BE2C (cell line): ENCODE results near the gene GTF2E1.
"Not testable (repeated sequence)": the region's sequence is repeated elsewhere in the genome, so short reads cannot be mapped to it uniquely, and the experiment has no call there.

Experiments
- DNase-seq: peaks from one replicate; pipeline ENCODE4 v3.0.0-alpha.2; 2020
- H3K27me3 ChIP-seq: fragments of 250-450 bp; sonication (Bioruptor Pico); 2 replicates; pipeline ENCODE4 v1.5.1; 2020; ENCODE audit warnings: mild to moderate bottlenecking
- H3K36me3 ChIP-seq: fragments of 250-450 bp; sonication (Bioruptor Pico); 2 replicates; pipeline ENCODE4 v1.5.1; 2020; ENCODE audit warnings: mild to moderate bottlenecking
- H3K4me1 ChIP-seq: fragments of 250-450 bp; sonication (Bioruptor Pico); 2 replicates; pipeline ENCODE4 v1.5.1; 2020
- H3K4me3 ChIP-seq: 2 replicates; pipeline ENCODE4 v1.5.1; 2011; ENCODE audit warnings: low read depth, low read length
- H3K9me3 ChIP-seq: fragments of 250-450 bp; sonication (Bioruptor Pico); 2 replicates; pipeline ENCODE4 v1.5.1; 2020
- TF ChIP-seq, protein P1 (sequence below): IDR thresholded peaks from 2 replicates; pipeline ENCODE4 v1.5.1; 2012; ENCODE audit warnings: mild to moderate bottlenecking, low read depth, low read length

GTF2E1 gene

DNA sequence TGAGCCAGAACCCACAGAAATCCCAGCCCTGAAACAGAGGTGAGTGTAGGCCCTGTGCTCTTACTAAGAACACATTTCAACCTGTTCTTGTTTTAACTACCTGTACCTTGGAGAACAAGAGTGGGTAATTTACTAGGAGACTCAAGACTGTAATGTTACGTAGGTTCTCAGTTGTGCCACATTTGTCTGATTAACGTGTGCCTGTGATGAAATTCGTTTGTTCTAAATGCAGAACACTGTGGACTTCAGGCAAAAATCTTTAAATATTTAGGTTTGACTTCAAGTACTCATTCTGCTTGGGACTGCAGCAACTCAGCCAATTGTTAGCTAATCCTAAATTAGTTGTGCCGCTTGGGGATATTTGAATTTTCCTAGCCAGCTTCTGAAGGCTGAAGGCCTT lies 28.3 kb downstream of the GTF2E1 start:
- Histone ChIP-seq H3K27me3 (no peaks in the 10 kb centered on the region), H3K9me3 (no peaks in the 10 kb centered on the region), H3K4me3 (no peak overlapping the region), H3K36me3 (0 out of 2 replicates have a peak, but pooled peaks cover 3% of the 10 kb centered on the region), H3K4me1 (no peaks in the 10 kb centered on the region; the same call in 1 of the 2 replicates)
- TF ChIP-seq, protein P1, sequence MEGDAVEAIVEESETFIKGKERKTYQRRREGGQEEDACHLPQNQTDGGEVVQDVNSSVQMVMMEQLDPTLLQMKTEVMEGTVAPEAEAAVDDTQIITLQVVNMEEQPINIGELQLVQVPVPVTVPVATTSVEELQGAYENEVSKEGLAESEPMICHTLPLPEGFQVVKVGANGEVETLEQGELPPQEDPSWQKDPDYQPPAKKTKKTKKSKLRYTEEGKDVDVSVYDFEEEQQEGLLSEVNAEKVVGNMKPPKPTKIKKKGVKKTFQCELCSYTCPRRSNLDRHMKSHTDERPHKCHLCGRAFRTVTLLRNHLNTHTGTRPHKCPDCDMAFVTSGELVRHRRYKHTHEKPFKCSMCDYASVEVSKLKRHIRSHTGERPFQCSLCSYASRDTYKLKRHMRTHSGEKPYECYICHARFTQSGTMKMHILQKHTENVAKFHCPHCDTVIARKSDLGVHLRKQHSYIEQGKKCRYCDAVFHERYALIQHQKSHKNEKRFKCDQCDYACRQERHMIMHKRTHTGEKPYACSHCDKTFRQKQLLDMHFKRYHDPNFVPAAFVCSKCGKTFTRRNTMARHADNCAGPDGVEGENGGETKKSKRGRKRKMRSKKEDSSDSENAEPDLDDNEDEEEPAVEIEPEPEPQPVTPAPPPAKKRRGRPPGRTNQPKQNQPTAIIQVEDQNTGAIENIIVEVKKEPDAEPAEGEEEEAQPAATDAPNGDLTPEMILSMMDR: no peak
- DNase-seq: no peak

DNA sequence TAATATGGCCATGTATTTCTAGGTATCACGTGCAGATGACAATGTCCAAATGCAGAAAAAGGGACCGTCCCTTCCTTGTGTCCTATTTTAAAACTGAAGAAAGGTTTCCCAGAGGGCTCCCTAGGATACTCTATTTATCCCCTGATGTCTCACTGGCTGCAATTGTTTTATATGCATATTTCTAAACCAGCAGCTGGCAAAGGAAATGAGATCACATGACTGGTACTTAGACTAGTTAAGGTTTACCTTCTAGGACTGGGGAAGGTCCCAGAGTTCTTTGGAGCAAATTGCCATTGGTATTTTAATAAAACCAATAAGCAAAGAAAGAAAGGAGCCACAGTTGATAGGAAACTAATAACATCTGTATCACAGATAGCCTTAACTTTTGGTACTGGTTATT lies 29.5 kb downstream of the GTF2E1 start:
- no peak for DNase-seq
- Histone ChIP-seq H3K9me3 (no peaks in the 10 kb centered on the region), H3K36me3 (peaks cover 3% of the 10 kb centered on the region; the same call in 1 of the 2 replicates), H3K27me3 (no peaks in the 10 kb centered on the region), H3K4me1 (no peaks in the 10 kb centered on the region), H3K4me3 (no peak overlapping the region)
- TF ChIP-seq, protein P1: no peak

DNA sequence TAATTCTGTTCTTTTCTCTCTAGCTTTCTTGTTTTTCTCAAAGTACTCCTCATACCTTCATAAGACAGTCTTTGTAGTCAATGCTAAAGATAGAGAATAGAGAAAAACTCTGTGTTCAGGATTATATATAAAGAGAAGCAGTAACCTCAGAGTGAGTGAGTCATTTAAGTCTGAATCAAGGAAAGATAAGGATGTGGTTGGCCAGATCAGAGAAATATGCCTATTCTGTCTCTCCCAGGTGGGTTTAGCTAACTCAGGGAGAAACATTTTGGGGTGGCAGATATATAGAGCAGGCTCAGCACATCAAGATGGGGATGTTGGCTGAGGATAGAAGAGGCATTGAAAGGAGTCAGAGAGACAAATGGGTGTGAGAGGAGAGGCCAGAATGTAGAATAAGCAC lies 31.4 kb downstream of the GTF2E1 start:
- DNase-seq: no peak
- H3K4me1 ChIP-seq: no peaks in the 10 kb centered on the region
- H3K27me3 ChIP-seq: no peaks in the 10 kb centered on the region
- peaks cover 3% of the 10 kb centered on the region; the same call in 1 of the 2 replicates for H3K36me3 ChIP-seq
- TF ChIP-seq, protein P1: no peak
- no peaks in the 10 kb centered on the region for H3K9me3 ChIP-seq
- H3K4me3 ChIP-seq: no peak overlapping the region

DNA sequence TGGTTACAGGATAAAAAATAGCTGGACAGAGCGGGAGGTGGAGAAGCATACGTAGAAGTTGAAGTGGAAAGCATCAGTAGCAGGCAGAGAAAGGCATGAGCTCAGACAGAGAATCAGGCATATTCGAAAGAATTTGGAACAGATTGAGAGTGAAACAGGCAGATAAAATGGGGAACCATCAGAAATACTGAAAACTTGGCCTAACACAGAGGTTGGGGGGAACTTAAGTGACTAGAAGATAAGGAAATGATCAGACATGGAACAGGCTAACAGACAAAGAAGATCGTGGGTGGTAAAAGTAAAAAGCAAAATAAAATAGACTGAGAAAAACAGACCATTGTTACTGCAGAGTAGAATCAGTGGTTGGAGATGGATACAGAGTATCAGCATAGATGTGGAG lies 32.9 kb downstream of the GTF2E1 start:
- H3K4me3 ChIP-seq: no peak overlapping the region
- no peaks in the 10 kb centered on the region for H3K27me3 ChIP-seq
- DNase-seq: no peak
- no peaks in the 10 kb centered on the region for H3K4me1 ChIP-seq
- H3K36me3 ChIP-seq: peaks cover 3% of the 10 kb centered on the region; the same call in 1 of the 2 replicates
- TF ChIP-seq, protein P1: no peak
- no peaks in the 10 kb centered on the region for H3K9me3 ChIP-seq

DNA sequence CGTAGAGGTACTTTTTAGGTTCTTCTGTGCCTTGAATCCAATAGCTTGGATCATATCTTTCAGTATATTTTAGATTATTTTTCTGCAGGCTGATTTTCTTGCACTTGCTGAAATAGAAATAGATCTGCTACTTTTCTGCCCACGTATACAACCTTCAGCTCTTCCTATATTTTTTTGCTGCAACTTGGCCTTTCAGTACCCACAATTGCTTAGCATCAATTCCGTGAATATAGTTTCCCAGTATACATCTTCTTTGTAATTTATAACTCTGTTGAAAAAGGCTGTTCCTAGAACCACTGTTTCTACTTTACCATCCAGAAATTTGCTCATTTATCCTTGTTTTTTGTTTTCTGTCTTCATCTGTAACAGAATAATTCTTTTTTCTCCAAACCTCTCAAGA lies 36.2 kb downstream of the GTF2E1 start:
- Histone ChIP-seq H3K4me1 (no peaks in the 10 kb centered on the region), H3K27me3 (no peaks in the 10 kb centered on the region), H3K9me3 (no peaks in the 10 kb centered on the region), H3K4me3 (no peak overlapping the region), H3K36me3 (peaks cover 5% of the 10 kb centered on the region; the same call in 1 of the 2 replicates)
- TF ChIP-seq, protein P1: no peak
- DNase-seq: no peak

DNA sequence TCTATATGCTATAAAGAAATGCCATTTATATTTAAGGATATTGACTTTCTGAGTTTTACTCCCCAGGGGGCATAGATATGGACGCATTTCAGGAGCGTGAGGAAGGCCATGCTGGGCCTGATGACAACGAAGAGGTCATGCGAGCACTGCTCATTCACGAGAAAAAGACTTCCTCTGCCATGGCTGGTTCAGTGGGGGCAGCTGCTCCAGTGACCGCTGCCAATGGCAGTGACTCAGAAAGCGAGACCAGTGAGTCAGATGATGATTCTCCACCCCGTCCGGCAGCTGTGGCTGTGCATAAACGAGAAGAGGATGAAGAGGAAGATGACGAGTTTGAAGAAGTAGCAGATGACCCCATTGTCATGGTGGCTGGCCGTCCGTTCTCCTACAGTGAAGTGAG lies 38.4 kb downstream of the GTF2E1 start:
- no peaks in the 10 kb centered on the region for H3K4me1 ChIP-seq
- H3K27me3 ChIP-seq: no peaks in the 10 kb centered on the region
- no peak for DNase-seq
- H3K4me3 ChIP-seq: no peak overlapping the region
- no peaks in the 10 kb centered on the region for H3K9me3 ChIP-seq
- TF ChIP-seq, protein P1: no peak
- H3K36me3 ChIP-seq: peaks cover 2% of the 10 kb centered on the region; the same call in 1 of the 2 replicates

DNA sequence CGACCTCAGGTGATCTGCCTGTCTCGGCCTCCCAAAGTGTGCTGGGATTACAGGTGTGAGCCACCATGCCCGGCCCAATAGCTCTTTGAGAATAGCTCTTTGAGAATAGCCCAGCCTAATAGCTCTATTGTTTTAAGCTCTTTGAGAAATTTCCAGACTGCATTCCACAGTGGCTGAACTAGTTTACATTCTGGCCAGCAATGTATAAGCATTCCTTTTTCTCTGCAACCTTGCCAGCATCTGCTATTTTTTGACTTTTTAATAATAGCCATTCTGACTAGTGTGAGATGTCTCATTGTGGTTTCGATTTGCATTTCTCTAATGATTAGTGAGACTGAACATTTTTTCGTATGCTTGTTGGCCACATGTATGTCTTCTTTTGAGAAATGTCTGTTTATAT lies 43.3 kb downstream of the GTF2E1 start:
- not testable (repeated sequence) for H3K27me3 ChIP-seq, H3K4me3 ChIP-seq, H3K36me3 ChIP-seq, H3K4me1 ChIP-seq, H3K9me3 ChIP-seq, DNase-seq
